ENCODE measurements around the gene TMPRSS9.

DNA sequence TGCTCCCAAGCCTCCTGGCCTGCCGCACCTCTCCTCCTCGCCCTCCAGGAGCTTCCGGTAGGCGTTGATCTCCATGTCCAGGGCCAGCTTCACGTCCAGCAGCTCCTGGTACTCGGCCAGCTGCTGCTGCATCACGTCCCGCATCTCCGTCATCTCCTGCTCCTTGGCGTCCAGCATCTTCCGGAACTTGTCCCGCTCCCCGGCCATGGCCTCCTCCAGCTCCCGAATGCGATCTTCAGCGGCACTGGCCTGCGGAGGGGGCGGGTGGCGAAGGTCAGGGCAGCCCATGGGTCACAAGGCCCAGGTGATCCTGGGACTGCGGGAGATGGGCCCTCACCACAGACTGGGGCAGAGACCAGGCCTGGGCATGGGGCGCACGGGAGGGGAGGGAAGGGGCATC, 74.2 kb downstream of the TMPRSS9 start:
- TF ChIP-seq, protein P1, sequence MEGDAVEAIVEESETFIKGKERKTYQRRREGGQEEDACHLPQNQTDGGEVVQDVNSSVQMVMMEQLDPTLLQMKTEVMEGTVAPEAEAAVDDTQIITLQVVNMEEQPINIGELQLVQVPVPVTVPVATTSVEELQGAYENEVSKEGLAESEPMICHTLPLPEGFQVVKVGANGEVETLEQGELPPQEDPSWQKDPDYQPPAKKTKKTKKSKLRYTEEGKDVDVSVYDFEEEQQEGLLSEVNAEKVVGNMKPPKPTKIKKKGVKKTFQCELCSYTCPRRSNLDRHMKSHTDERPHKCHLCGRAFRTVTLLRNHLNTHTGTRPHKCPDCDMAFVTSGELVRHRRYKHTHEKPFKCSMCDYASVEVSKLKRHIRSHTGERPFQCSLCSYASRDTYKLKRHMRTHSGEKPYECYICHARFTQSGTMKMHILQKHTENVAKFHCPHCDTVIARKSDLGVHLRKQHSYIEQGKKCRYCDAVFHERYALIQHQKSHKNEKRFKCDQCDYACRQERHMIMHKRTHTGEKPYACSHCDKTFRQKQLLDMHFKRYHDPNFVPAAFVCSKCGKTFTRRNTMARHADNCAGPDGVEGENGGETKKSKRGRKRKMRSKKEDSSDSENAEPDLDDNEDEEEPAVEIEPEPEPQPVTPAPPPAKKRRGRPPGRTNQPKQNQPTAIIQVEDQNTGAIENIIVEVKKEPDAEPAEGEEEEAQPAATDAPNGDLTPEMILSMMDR (IDR thresholded peaks at IDR 0.05), result no peak
- TF ChIP-seq REST (IDR thresholded peaks at IDR 0.05; ENCODE audit: insufficient read depth in 1 of 2, low read depth in 2 of 2, low read length in 1 of 2), result no peak
